SK-N-SH treated with all-trans-retinoic acid at 6 μM for 48 hours (cell line): ENCODE results near the gene SLC25A26.

Experiments
- ATAC-seq: fragments of 200-7000 bp; cut with Tn5 transposase; 3 replicates; pipeline ENCODE4 v1.9.1; 2020; ENCODE audit warnings: mild to moderate bottlenecking, moderate library complexity
- ARNTL ChIP-seq: fragments of 450-650 bp; formaldehyde crosslinking; IDR thresholded peaks from 2 replicates; pipeline ENCODE4 v1.5.0; 2020; ENCODE audit warnings: low read depth, mild to moderate bottlenecking, moderate library complexity, borderline replicate concordance
- BACH2 ChIP-seq: fragments of 250-450 bp; sonication (Bioruptor Pico); IDR thresholded peaks from 2 replicates; pipeline ENCODE4 v1.9.0; 2021; ENCODE audit warnings: mild to moderate bottlenecking, borderline replicate concordance
- CSDC2 ChIP-seq: fragments of 250-450 bp; sonication (Bioruptor Pico); IDR thresholded peaks from 2 replicates; pipeline ENCODE4 v1.5.0; 2020; ENCODE audit warnings: mild to moderate bottlenecking, moderate library complexity
- GLIS3 ChIP-seq: fragments of 250-450 bp; sonication (Bioruptor Pico); IDR thresholded peaks from 2 replicates; pipeline ENCODE4 v1.5.0; 2020; ENCODE audit warnings: mild to moderate bottlenecking, moderate library complexity
- ISL1 ChIP-seq: fragments of 250-450 bp; sonication (Bioruptor Pico); IDR thresholded peaks from 2 replicates; pipeline ENCODE4 v2.1.2; 2022; ENCODE audit warnings: mild to moderate bottlenecking, moderate library complexity
- OSR1 ChIP-seq: fragments of 250-450 bp; sonication (Bioruptor Pico); IDR thresholded peaks from 2 replicates; pipeline ENCODE4 v1.8.0; 2022; ENCODE audit warnings: moderate library complexity, mild to moderate bottlenecking, inconsistent platforms
- PPARA ChIP-seq: fragments of 250-450 bp; sonication (Bioruptor Pico); IDR thresholded peaks from 2 replicates; pipeline ENCODE4 v1.5.0; 2020; ENCODE audit warnings: mild to moderate bottlenecking, borderline replicate concordance
- RARB ChIP-seq: fragments of 250-450 bp; sonication (Bioruptor Pico); IDR thresholded peaks from 2 replicates; pipeline ENCODE4 v1.8.0; 2021; ENCODE audit warnings: mild to moderate bottlenecking, moderate library complexity
- SNAI2 ChIP-seq: fragments of 250-450 bp; sonication (Bioruptor Pico); IDR thresholded peaks from 2 replicates; pipeline ENCODE4 v1.5.0; 2020; ENCODE audit warnings: mild to moderate bottlenecking, moderate library complexity
- TCF4 ChIP-seq: fragments of 250-450 bp; sonication (Bioruptor Pico); IDR thresholded peaks from 2 replicates; pipeline ENCODE4 v1.8.0; 2021; ENCODE audit warnings: mild to moderate bottlenecking, moderate library complexity, borderline replicate concordance
- TOX ChIP-seq: fragments of 250-450 bp; sonication (Bioruptor Pico); IDR thresholded peaks from 2 replicates; pipeline ENCODE4 v1.8.0; 2021; ENCODE audit warnings: mild to moderate bottlenecking, moderate library complexity, borderline replicate concordance
- ZC3H10 ChIP-seq: fragments of 250-450 bp; sonication (Bioruptor Pico); IDR thresholded peaks from 2 replicates; pipeline ENCODE4 v1.5.1; 2021; ENCODE audit warnings: mild to moderate bottlenecking, moderate library complexity
- ZFP3 ChIP-seq: fragments of 250-450 bp; sonication (Bioruptor Pico); IDR thresholded peaks from 2 replicates; pipeline ENCODE4 v1.5.0; 2020; ENCODE audit warnings: mild to moderate bottlenecking, moderate library complexity
- ZFP30 ChIP-seq: fragments of 450-650 bp; formaldehyde crosslinking; IDR thresholded peaks from 2 replicates; pipeline ENCODE4 v1.5.0; 2022; ENCODE audit warnings: mild to moderate bottlenecking, moderate library complexity
- ZNF565 ChIP-seq: fragments of 450-650 bp; formaldehyde crosslinking; conservative IDR thresholded peaks from 2 replicates; pipeline ENCODE4 v1.5.0; 2020; ENCODE audit warnings: low read depth, mild to moderate bottlenecking, moderate library complexity
- ZNF70 ChIP-seq: fragments of 450-650 bp; formaldehyde crosslinking; IDR thresholded peaks from 2 replicates; pipeline ENCODE4 v1.5.0; 2020; ENCODE audit warnings: mild to moderate bottlenecking, moderate library complexity
- ZNF8 ChIP-seq: fragments of 450-650 bp; formaldehyde crosslinking; IDR thresholded peaks from 2 replicates; pipeline ENCODE4 v1.5.0; 2020; ENCODE audit warnings: mild to moderate bottlenecking, moderate library complexity
- TF ChIP-seq, protein P1 (sequence below): fragments of 250-450 bp; sonication (Bioruptor Pico); IDR thresholded peaks from 2 replicates; pipeline ENCODE4 v1.8.0; 2021; ENCODE audit warnings: low read depth, mild to moderate bottlenecking, moderate library complexity, borderline replicate concordance
- TF ChIP-seq, protein P2 (sequence below): fragments of 250-450 bp; sonication (Bioruptor Pico); IDR thresholded peaks from 2 replicates; pipeline ENCODE4 v1.5.0; 2020; ENCODE audit warnings: mild to moderate bottlenecking, moderate library complexity
- TF ChIP-seq, protein P3 (sequence below): fragments of 250-450 bp; sonication (Bioruptor Pico); IDR thresholded peaks from 2 replicates; pipeline ENCODE4 v1.5.1; 2020; ENCODE audit warnings: low read depth, mild to moderate bottlenecking, moderate library complexity
- TF ChIP-seq, protein P4 (sequence below): fragments of 250-450 bp; sonication (Bioruptor Pico); IDR thresholded peaks from 2 replicates; pipeline ENCODE4 v1.8.0; 2020; ENCODE audit warnings: mild to moderate bottlenecking, moderate library complexity, borderline replicate concordance
- TF ChIP-seq, protein P5 (sequence below): fragments of 250-450 bp; sonication (Bioruptor Pico); IDR thresholded peaks from 2 replicates; pipeline ENCODE4 v1.5.1; 2021; ENCODE audit warnings: mild to moderate bottlenecking, moderate library complexity

SLC25A26 gene

DNA sequence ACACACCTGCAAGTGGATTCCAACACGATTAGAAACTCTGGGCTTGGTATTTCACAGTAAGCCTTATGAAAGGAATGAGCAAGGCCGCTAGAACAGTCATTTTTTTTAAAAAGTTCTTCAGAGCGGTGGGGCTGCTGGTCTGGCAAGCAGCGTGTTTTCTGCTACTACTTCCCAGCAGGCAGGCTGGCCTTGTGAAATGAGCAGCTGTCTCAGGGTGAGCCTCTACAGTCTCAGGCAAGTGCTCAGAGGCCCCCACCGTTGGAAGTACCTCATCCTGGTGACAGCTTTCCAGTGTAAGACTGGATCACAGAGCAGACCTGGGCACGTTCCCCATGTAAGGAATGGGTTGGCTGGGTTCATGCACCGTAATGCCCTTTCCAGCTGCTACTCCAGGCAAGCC is 160.8 kb downstream of the SLC25A26 start (continued):
- TF ChIP-seq, protein P1, sequence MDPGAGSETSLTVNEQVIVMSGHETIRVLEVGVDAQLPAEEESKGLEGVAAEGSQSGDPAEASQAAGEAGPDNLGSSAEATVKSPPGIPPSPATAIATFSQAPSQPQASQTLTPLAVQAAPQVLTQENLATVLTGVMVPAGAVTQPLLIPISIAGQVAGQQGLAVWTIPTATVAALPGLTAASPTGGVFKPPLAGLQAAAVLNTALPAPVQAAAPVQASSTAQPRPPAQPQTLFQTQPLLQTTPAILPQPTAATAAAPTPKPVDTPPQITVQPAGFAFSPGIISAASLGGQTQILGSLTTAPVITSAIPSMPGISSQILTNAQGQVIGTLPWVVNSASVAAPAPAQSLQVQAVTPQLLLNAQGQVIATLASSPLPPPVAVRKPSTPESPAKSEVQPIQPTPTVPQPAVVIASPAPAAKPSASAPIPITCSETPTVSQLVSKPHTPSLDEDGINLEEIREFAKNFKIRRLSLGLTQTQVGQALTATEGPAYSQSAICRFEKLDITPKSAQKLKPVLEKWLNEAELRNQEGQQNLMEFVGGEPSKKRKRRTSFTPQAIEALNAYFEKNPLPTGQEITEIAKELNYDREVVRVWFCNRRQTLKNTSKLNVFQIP (CRISPR knock-in tag), result no peak
- no peak for TF ChIP-seq TCF4 (CRISPR knock-in tag)
- TF ChIP-seq, all 23 proteins: peak for 0

DNA sequence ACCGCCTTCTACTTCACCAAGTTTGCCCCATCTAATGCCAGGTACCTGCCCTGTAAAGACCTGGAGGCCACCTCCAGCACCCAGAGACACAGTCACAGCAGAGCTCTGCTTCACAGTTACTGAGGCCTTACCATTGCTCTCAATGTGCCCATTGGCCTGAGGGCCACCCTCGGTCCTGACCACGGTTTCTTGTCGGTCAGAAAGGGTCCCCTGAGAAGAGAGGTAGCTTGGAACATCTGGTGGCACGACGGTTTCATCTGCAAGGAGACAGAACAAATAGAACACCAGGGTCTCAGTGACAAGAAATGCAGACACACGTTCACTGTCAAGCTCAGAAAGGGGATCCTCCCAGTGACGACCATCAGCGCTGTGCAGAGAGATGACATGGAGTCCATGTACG is 161.3 kb downstream of the SLC25A26 start:
- no peak for TF ChIP-seq ISL1 (CRISPR knock-in tag)
- no peak for TF ChIP-seq ARNTL
- TF ChIP-seq ZFP3, result no peak
- TF ChIP-seq ZFP30 (CRISPR knock-in tag), result no peak
- no peak for TF ChIP-seq CSDC2
- TF ChIP-seq SNAI2, result no peak
- no peak for TF ChIP-seq ZNF70 (CRISPR knock-in tag)
- no peak for TF ChIP-seq TOX (CRISPR knock-in tag)
- TF ChIP-seq RARB, result no peak
- TF ChIP-seq, protein P2, sequence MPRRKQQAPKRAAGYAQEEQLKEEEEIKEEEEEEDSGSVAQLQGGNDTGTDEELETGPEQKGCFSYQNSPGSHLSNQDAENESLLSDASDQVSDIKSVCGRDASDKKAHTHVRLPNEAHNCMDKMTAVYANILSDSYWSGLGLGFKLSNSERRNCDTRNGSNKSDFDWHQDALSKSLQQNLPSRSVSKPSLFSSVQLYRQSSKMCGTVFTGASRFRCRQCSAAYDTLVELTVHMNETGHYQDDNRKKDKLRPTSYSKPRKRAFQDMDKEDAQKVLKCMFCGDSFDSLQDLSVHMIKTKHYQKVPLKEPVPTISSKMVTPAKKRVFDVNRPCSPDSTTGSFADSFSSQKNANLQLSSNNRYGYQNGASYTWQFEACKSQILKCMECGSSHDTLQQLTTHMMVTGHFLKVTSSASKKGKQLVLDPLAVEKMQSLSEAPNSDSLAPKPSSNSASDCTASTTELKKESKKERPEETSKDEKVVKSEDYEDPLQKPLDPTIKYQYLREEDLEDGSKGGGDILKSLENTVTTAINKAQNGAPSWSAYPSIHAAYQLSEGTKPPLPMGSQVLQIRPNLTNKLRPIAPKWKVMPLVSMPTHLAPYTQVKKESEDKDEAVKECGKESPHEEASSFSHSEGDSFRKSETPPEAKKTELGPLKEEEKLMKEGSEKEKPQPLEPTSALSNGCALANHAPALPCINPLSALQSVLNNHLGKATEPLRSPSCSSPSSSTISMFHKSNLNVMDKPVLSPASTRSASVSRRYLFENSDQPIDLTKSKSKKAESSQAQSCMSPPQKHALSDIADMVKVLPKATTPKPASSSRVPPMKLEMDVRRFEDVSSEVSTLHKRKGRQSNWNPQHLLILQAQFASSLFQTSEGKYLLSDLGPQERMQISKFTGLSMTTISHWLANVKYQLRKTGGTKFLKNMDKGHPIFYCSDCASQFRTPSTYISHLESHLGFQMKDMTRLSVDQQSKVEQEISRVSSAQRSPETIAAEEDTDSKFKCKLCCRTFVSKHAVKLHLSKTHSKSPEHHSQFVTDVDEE (CRISPR knock-in tag), result no peak
- TF ChIP-seq OSR1 (CRISPR knock-in tag), result no peak
- no peak for TF ChIP-seq GLIS3 (CRISPR knock-in tag)
- no peak for TF ChIP-seq ZC3H10 (CRISPR knock-in tag)
- TF ChIP-seq, all 23 proteins: peak for 0
- ATAC-seq, result no peak

DNA sequence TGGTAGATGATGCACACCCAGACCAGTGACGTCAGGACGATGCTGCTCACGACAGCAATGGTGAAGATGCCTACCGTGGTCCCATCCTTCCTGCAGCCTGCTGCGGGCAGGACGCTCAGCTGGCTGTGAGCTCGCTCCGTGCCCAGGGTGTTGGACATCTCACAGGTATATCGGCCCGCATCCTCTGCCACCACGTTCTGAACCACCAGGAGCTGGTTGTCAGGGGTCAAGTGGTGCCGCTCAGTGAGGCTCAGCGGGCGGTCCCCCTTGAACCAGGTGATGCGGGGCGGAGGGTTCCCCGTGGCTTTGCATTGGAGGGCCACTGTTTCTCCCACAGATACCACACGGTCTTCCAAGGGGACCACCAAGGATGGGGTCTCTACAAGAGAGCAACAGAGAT is 162.2 kb downstream of the SLC25A26 start:
- ATAC-seq, result no peak
- no peak for TF ChIP-seq BACH2
- TF ChIP-seq, protein P3, sequence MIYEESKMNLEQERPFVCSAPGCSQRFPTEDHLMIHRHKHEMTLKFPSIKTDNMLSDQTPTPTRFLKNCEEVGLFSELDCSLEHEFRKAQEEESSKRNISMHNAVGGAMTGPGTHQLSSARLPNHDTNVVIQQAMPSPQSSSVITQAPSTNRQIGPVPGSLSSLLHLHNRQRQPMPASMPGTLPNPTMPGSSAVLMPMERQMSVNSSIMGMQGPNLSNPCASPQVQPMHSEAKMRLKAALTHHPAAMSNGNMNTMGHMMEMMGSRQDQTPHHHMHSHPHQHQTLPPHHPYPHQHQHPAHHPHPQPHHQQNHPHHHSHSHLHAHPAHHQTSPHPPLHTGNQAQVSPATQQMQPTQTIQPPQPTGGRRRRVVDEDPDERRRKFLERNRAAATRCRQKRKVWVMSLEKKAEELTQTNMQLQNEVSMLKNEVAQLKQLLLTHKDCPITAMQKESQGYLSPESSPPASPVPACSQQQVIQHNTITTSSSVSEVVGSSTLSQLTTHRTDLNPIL, result no peak
- TF ChIP-seq RARB, result no peak
- TF ChIP-seq GLIS3 (CRISPR knock-in tag), result no peak
- TF ChIP-seq PPARA (CRISPR knock-in tag), result no peak
- no peak for TF ChIP-seq SNAI2
- TF ChIP-seq ZNF70 (CRISPR knock-in tag), result no peak
- TF ChIP-seq ZFP30 (CRISPR knock-in tag), result no peak
- no peak for TF ChIP-seq ZNF8
- TF ChIP-seq, all 23 proteins: peak for 0

DNA sequence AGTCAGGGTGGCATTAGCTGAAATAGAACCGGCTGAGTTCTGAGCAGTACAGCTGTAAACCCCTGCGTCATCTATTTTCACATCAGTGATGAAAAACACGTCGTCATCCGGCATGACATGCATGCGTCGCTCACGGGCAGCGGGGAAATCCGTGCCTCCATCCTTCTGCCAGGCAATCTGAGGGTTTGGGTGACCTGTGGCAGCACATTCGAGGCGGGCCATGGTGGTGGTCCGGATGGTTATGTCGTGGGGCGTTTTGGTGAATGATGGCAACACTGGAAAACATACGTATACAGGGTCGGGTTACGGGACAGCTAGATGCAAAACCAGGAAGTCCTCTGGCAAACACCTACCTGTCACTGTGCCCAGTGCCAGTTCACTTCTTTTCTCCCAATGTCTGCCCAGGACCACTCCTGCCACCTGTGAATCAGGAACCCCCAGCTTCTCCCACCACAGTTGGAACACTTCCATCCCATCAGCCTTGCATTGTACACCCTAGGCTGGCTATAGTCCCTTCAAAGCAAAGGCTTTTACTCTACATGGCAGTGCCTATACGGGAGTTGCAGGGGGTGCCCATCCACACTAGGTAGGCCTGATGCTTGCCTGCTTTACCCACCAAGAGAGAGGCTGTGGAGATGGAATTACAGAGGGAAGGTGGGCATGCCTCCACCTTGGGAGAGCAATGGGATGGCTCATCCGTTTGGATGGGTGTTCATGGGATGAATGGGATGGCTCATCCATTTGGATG is 163.4 kb downstream of the SLC25A26 start:
- ATAC-seq, result no peak
- TF ChIP-seq ZFP3, result no peak
- TF ChIP-seq TOX (CRISPR knock-in tag), result no peak
- no peak for TF ChIP-seq ZFP30 (CRISPR knock-in tag)
- TF ChIP-seq GLIS3 (CRISPR knock-in tag), result no peak
- TF ChIP-seq, protein P2 (CRISPR knock-in tag), result no peak
- TF ChIP-seq CSDC2, result no peak
- no peak for TF ChIP-seq PPARA (CRISPR knock-in tag)
- no peak for TF ChIP-seq SNAI2
- TF ChIP-seq, protein P4, sequence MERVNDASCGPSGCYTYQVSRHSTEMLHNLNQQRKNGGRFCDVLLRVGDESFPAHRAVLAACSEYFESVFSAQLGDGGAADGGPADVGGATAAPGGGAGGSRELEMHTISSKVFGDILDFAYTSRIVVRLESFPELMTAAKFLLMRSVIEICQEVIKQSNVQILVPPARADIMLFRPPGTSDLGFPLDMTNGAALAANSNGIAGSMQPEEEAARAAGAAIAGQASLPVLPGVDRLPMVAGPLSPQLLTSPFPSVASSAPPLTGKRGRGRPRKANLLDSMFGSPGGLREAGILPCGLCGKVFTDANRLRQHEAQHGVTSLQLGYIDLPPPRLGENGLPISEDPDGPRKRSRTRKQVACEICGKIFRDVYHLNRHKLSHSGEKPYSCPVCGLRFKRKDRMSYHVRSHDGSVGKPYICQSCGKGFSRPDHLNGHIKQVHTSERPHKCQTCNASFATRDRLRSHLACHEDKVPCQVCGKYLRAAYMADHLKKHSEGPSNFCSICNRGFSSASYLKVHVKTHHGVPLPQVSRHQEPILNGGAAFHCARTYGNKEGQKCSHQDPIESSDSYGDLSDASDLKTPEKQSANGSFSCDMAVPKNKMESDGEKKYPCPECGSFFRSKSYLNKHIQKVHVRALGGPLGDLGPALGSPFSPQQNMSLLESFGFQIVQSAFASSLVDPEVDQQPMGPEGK, result no peak
- no peak for TF ChIP-seq ZNF8
- TF ChIP-seq, protein P5, sequence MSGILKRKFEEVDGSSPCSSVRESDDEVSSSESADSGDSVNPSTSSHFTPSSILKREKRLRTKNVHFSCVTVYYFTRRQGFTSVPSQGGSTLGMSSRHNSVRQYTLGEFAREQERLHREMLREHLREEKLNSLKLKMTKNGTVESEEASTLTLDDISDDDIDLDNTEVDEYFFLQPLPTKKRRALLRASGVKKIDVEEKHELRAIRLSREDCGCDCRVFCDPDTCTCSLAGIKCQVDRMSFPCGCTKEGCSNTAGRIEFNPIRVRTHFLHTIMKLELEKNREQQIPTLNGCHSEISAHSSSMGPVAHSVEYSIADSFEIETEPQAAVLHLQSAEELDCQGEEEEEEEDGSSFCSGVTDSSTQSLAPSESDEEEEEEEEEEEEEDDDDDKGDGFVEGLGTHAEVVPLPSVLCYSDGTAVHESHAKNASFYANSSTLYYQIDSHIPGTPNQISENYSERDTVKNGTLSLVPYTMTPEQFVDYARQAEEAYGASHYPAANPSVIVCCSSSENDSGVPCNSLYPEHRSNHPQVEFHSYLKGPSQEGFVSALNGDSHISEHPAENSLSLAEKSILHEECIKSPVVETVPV (CRISPR knock-in tag), result no peak
- TF ChIP-seq, protein P3, result no peak
- no peak for TF ChIP-seq ZNF565 (CRISPR knock-in tag)
- TF ChIP-seq ISL1 (CRISPR knock-in tag), result no peak
- TF ChIP-seq ZNF70 (CRISPR knock-in tag), result no peak
- TF ChIP-seq ZC3H10 (CRISPR knock-in tag), result no peak
